HG03565 (cell line): ENCODE measurements around the gene PARL.

Source experiments
- ATAC-seq: cut with Tn5 transposase; IDR thresholded peaks from one replicate; pipeline ENCODE4 v1.9.1; 2021; ENCODE audit warnings: mild to moderate bottlenecking, moderate library complexity; ENCODE audit not compliant: unreplicated experiment

The PARL gene

GRCh38 chr3:183862610-183863009, 22.1 kb downstream of the PARL start:
- no peak for ATAC-seq

GRCh38 chr3:183857863-183858262, 26.8 kb downstream of the PARL start:
- no peak for ATAC-seq

- no peak for ATAC-seq
These were observed 30.2 kb downstream of the PARL start for GRCh38 chr3:183854318-183855035.

GRCh38 chr3:183845608-183846288, 38.9 kb downstream of the PARL start:
- ATAC-seq: no peak

- ATAC-seq: no peak
These were observed 39.6 kb downstream of the PARL start for GRCh38 chr3:183845090-183845489.

- no peak for ATAC-seq
These were observed 40.1 kb downstream of the PARL start for GRCh38 chr3:183844606-183845005.

GRCh38 chr3:183839751-183840150, 44.9 kb downstream of the PARL start:
- no peak for ATAC-seq

GRCh38 chr3:183837894-183838293, 46.8 kb downstream of the PARL start:
- no peak for ATAC-seq

- no peak for ATAC-seq
These were observed 47.3 kb downstream of the PARL start for GRCh38 chr3:183837390-183837789.

- ATAC-seq: no peak
These were observed 51.2 kb downstream of the PARL start for GRCh38 chr3:183833516-183833915.

GRCh38 chr3:183830187-183830586, 54.5 kb downstream of the PARL start:
- ATAC-seq: no peak

GRCh38 chr3:183829466-183829865, 55.2 kb downstream of the PARL start:
- ATAC-seq: no peak

- no peak for ATAC-seq
These were observed 56.2 kb downstream of the PARL start for GRCh38 chr3:183828538-183828870.

- no peak for ATAC-seq
These were observed 56.7 kb downstream of the PARL start for GRCh38 chr3:183827809-183828537.

- no peak for ATAC-seq
These were observed 58.0 kb downstream of the PARL start for GRCh38 chr3:183826448-183827250.

GRCh38 chr3:183825456-183826161, 59.1 kb downstream of the PARL start, which contains the start of gene MAP6D1:
MAP6D1 (minus strand) TSS chr3:183825577; CDS start chr3:183825547, 30 bp downstream.
- ATAC-seq: peak; percentile 41

- peak; percentile 23 for ATAC-seq
These were observed 59.8 kb downstream of the PARL start for GRCh38 chr3:183824761-183825455.

GRCh38 chr3:183823963-183824362, 60.7 kb downstream of the PARL start:
- ATAC-seq: no peak

GRCh38 chr3:183822631-183823030, 62.0 kb downstream of the PARL start:
- ATAC-seq: no peak

- no peak for ATAC-seq
These were observed 64.8 kb downstream of the PARL start for GRCh38 chr3:183819831-183820230.
